Ovary (tissue), 3 donors: Measurements from ENCODE around the gene IL12RB2.

Source experiments
- EP300 ChIP-seq: sonication (generic); formaldehyde crosslinking; IDR thresholded peaks from one replicate; pipeline ENCODE4 v1.6.1; 2017; ENCODE audit warnings: antibody characterized with exemption
- POLR2A ChIP-seq: fragments of 450-650 bp; IDR thresholded peaks from one replicate; pipeline ENCODE4 v1.6.1; 2017; ENCODE audit warnings: antibody characterized with exemption, mild to moderate bottlenecking, moderate library complexity
- TF ChIP-seq, protein P1 (sequence below), 3 donors: fragments of 450-650 bp in 2 of 3; fragments of 200-600 bp in 1 of 3; IDR thresholded peaks; one replicate each; pipeline versions ENCODE4 v1.5.1 to v1.8.0; 2016 to 2022; ENCODE audit warnings: antibody characterized with exemption in 3 of 3, mild to moderate bottlenecking in 1 of 3
- donor health status: DM: no; HTN: no; CAD: no.

DNA sequence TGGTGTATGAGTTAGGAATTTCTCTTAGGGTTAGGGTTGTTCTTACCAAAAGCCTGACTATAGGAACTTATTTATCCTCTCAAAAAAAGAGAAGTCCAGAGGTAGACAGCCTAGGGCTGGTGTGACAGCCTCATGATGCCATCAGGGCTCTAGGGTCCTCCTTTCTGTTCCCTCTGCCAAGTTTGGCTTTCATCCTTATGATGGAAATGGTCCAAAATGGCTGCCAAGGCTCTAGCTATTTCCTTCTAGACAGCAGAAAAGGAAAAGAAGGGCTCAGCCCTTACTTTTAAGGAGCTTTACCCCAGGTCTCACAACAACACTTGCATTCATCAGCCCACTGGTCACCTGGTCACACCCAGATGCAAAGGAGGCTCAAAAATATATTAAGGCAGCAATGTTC, 44.5 kb downstream of the IL12RB2 start:
- TF ChIP-seq POLR2A (no peak), EP300 (no peak)
- TF ChIP-seq, protein P1, sequence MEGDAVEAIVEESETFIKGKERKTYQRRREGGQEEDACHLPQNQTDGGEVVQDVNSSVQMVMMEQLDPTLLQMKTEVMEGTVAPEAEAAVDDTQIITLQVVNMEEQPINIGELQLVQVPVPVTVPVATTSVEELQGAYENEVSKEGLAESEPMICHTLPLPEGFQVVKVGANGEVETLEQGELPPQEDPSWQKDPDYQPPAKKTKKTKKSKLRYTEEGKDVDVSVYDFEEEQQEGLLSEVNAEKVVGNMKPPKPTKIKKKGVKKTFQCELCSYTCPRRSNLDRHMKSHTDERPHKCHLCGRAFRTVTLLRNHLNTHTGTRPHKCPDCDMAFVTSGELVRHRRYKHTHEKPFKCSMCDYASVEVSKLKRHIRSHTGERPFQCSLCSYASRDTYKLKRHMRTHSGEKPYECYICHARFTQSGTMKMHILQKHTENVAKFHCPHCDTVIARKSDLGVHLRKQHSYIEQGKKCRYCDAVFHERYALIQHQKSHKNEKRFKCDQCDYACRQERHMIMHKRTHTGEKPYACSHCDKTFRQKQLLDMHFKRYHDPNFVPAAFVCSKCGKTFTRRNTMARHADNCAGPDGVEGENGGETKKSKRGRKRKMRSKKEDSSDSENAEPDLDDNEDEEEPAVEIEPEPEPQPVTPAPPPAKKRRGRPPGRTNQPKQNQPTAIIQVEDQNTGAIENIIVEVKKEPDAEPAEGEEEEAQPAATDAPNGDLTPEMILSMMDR (IDR thresholded peaks at IDR 0.05), result no peak
